Fibroblast of skin of right biceps (primary cell): ENCODE measurements around the gene SLC39A3.

Source experiments
- DNase-seq: peaks from one replicate; pipeline ENCODE4 v3.0.0-alpha.2; 2013

SLC39A3 gene

GRCh38 chr19:2701361-2702169, 38.3 kb downstream of the SLC39A3 start:
- DNase-seq = no peak

GRCh38 chr19:2700660-2701360, 39.0 kb downstream of the SLC39A3 start:
- no peak for DNase-seq

- no peak for DNase-seq
Measured at GRCh38 chr19:2699413-2700140, 40.2 kb downstream of the SLC39A3 start.

- DNase-seq = no peak
Measured at GRCh38 chr19:2694196-2694595, 45.6 kb downstream of the SLC39A3 start.

- no peak for DNase-seq
Measured at GRCh38 chr19:2693492-2694160, 46.2 kb downstream of the SLC39A3 start.

GRCh38 chr19:2691951-2692350, 47.9 kb downstream of the SLC39A3 start:
- no peak for DNase-seq

- DNase-seq = no peak
Measured at GRCh38 chr19:2690856-2691255, 49.0 kb downstream of the SLC39A3 start.

- DNase-seq = no peak
Measured at GRCh38 chr19:2686360-2686759, 53.5 kb downstream of the SLC39A3 start.

- no peak for DNase-seq
Measured at GRCh38 chr19:2685204-2685704, 54.6 kb downstream of the SLC39A3 start.

- no peak for DNase-seq
Measured at GRCh38 chr19:2683430-2684003, 56.3 kb downstream of the SLC39A3 start.
